ENCODE results near the gene ZFAND3. TPM values are rescaled to one million over a fixed set of nuclear protein-coding genes. Genes with fewer than 3 reads are reported as not detected.
"Not testable (repeated sequence)": the region's sequence is repeated elsewhere in the genome, so short reads cannot be mapped to it uniquely, and the experiment has no call there.

Gene ZFAND3
- total and polyA plus RNA-seq, 4 donors: 24.5 to 152 (median 81.6) TPM

DNA sequence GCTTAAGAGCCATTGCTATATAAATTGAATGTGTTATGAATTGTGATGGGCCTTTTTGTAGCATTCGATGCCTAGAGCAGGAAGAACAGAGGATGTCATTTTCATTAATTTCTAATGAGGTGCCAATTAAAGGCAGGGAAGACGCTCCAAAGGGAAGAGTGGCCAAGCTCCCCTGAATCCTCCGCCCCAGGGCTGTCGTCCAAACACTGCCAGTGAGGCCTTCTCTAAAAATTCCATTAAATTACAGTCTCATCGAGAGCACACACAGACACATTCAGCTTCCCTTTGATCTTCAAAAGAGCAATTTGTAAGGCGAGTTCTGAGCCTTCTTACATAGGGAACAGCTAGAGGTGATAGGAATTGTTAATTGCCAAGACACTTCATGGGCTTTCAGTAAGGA, 300.0 kb downstream of the ZFAND3 start:
- no peaks in the 10 kb centered on the region for H3K27me3 ChIP-seq (ENCODE audit: control insufficient read depth, insufficient read depth, low read length)
- peaks cover 6% of the 10 kb centered on the region for H3K36me3 ChIP-seq (ENCODE audit: control insufficient read depth, insufficient read depth, low read length)
- no peak overlapping the region for H3K4me3 ChIP-seq (ENCODE audit: low read depth, low read length)
- H3K4me1 ChIP-seq (ENCODE audit: control insufficient read depth, insufficient read depth, low read length): peaks cover 3% of the 10 kb centered on the region
- peak in 2 of 6 donors; percentile 28 to 70 for DNase-seq (ENCODE audit: low read depth in 4 of 6, low spot score in 6 of 6)
- H3K9me3 ChIP-seq (ENCODE audit: control insufficient read depth, insufficient read depth, low read length): no peaks in the 10 kb centered on the region
- WGBS (ENCODE audit: insufficient coverage): 20% methylated on average over 1 of the region's 6 CpGs
- no peak overlapping the region for H3K27ac ChIP-seq (ENCODE audit: low read depth, low read length)

- H3K36me3 ChIP-seq (ENCODE audit: control insufficient read depth, insufficient read depth, low read length); H3K9me3 ChIP-seq (ENCODE audit: control insufficient read depth, insufficient read depth, low read length); DNase-seq (ENCODE audit: low read depth in 4 of 6, low spot score in 6 of 6); H3K4me1 ChIP-seq (ENCODE audit: control insufficient read depth, insufficient read depth, low read length); H3K27me3 ChIP-seq (ENCODE audit: control insufficient read depth, insufficient read depth, low read length); H3K27ac ChIP-seq (ENCODE audit: low read depth, low read length); H3K4me3 ChIP-seq (ENCODE audit: low read depth, low read length): not testable (repeated sequence)
- 96% methylated on average over 35 of the region's 40 CpGs for WGBS (ENCODE audit: insufficient coverage)
Measured at GRCh38 chr6:38124224-38124926, 304.8 kb downstream of the ZFAND3 start.

GRCh38 chr6:38127284-38127683, 307.8 kb downstream of the ZFAND3 start:
- DNase-seq (ENCODE audit: low read depth in 4 of 6, low spot score in 6 of 6): no peak
- no CpG with 5 or more reads among the region's 4 CpGs for WGBS (ENCODE audit: insufficient coverage)
- Histone ChIP-seq H3K4me3 (ENCODE audit: low read depth, low read length) (no peak overlapping the region), H3K27ac (ENCODE audit: low read depth, low read length) (no peak overlapping the region), H3K36me3 (ENCODE audit: control insufficient read depth, insufficient read depth, low read length) (peaks cover 8% of the 10 kb centered on the region), H3K4me1 (ENCODE audit: control insufficient read depth, insufficient read depth, low read length) (no peaks in the 10 kb centered on the region), H3K9me3 (ENCODE audit: control insufficient read depth, insufficient read depth, low read length) (no peaks in the 10 kb centered on the region), H3K27me3 (ENCODE audit: control insufficient read depth, insufficient read depth, low read length) (no peaks in the 10 kb centered on the region)

DNA sequence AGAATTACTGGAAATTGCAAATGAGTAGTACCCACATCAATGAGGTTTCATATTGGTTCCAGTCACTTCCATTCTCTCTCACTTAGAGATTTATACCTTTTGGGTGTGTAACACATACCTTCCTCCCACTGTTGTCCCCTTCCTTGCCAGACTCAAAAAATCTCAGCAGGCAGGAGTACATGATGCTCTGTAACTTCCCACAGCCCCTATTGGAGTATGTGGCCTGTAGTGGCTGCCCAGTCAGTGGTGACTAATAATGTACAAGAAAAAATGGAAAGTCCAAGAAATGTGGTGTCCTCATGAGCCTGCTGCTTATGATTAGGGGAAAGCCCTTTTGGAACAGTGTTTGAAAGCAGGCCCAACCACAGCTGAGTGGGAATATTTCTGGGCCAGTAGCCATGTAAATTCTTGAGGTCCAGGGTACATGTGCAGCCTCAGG, 312.0 kb downstream of the ZFAND3 start:
- DNase-seq (ENCODE audit: low read depth in 4 of 6, low spot score in 6 of 6): no peak
- Histone ChIP-seq H3K36me3 (ENCODE audit: control insufficient read depth, insufficient read depth, low read length) (no peaks in the 10 kb centered on the region), H3K27me3 (ENCODE audit: control insufficient read depth, insufficient read depth, low read length) (no peaks in the 10 kb centered on the region), H3K27ac (ENCODE audit: low read depth, low read length) (no peak overlapping the region), H3K4me3 (ENCODE audit: low read depth, low read length) (no peak overlapping the region), H3K9me3 (ENCODE audit: control insufficient read depth, insufficient read depth, low read length) (no peaks in the 10 kb centered on the region), H3K4me1 (ENCODE audit: control insufficient read depth, insufficient read depth, low read length) (peaks cover 8% of the 10 kb centered on the region)

DNA sequence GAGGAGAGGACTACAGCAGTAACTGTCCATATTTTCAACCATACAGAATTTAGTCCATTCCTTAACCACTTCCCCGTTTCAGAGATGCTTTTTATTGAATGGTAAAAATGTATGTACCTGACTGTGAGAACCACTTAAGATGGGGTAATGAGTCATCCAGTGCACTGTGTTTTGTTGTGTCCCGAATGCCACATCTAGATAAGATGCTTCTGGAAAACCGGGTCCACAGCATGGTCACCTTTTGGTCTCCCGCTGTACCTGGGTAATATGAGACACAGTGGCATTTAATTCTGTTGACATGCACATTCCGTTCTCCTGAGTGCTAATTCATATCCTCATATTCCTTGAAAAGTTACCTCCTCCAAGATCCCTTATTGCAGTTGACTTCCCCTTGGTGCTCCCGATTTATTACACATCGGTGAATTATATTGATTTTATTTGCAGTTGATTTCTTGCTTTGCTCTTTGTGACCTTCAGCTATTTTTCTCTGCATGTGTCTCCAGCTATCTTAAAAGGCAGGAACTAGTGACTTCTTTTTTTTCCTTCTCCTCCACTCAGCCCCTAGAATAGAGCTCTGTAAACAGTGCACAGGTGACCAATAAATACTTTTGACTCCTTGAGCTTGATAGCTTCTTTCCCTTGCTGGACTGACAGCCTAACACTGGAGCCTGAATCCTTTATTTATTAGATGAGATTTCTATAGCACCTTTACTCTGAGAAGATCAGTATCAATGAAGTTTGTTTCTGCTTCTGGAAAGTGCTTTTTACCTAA, 314.6 kb downstream of the ZFAND3 start:
- Histone ChIP-seq H3K4me1 (ENCODE audit: control insufficient read depth, insufficient read depth, low read length) (peaks cover 16% of the 10 kb centered on the region), H3K9me3 (ENCODE audit: control insufficient read depth, insufficient read depth, low read length) (no peaks in the 10 kb centered on the region), H3K36me3 (ENCODE audit: control insufficient read depth, insufficient read depth, low read length) (no peaks in the 10 kb centered on the region), H3K27me3 (ENCODE audit: control insufficient read depth, insufficient read depth, low read length) (no peaks in the 10 kb centered on the region), H3K4me3 (ENCODE audit: low read depth, low read length) (no peak overlapping the region), H3K27ac (ENCODE audit: low read depth, low read length) (no peak overlapping the region)
- WGBS (ENCODE audit: insufficient coverage): 78% methylated on average over 3 of the region's 7 CpGs
- DNase-seq (ENCODE audit: low read depth in 4 of 6, low spot score in 6 of 6): peak in 1 of 6 donors; percentile 29

- peak in 5 of 6 donors; percentile 35 to 82 (median 50) for DNase-seq (ENCODE audit: low read depth in 4 of 6, low spot score in 6 of 6)
- 32% methylated on average over 2 of the region's 4 CpGs for WGBS (ENCODE audit: insufficient coverage)
- no peak overlapping the region for H3K27ac ChIP-seq (ENCODE audit: low read depth, low read length)
- H3K36me3 ChIP-seq (ENCODE audit: control insufficient read depth, insufficient read depth, low read length): no peaks in the 10 kb centered on the region
- H3K4me3 ChIP-seq (ENCODE audit: low read depth, low read length): no peak overlapping the region
- H3K27me3 ChIP-seq (ENCODE audit: control insufficient read depth, insufficient read depth, low read length): no peaks in the 10 kb centered on the region
- H3K4me1 ChIP-seq (ENCODE audit: control insufficient read depth, insufficient read depth, low read length): peaks cover 16% of the 10 kb centered on the region
- H3K9me3 ChIP-seq (ENCODE audit: control insufficient read depth, insufficient read depth, low read length): no peaks in the 10 kb centered on the region
Measured at GRCh38 chr6:38134704-38135088, 315.2 kb downstream of the ZFAND3 start.

GRCh38 chr6:38136547-38136946, 317.0 kb downstream of the ZFAND3 start:
- H3K4me3 ChIP-seq (ENCODE audit: low read depth, low read length): no peak overlapping the region
- no peaks in the 10 kb centered on the region for H3K36me3 ChIP-seq (ENCODE audit: control insufficient read depth, insufficient read depth, low read length)
- H3K27me3 ChIP-seq (ENCODE audit: control insufficient read depth, insufficient read depth, low read length): no peaks in the 10 kb centered on the region
- no peak for DNase-seq (ENCODE audit: low read depth in 4 of 6, low spot score in 6 of 6)
- H3K9me3 ChIP-seq (ENCODE audit: control insufficient read depth, insufficient read depth, low read length): peaks cover 2% of the 10 kb centered on the region
- WGBS (ENCODE audit: insufficient coverage): 56% methylated on average over 4 of the region's 4 CpGs
- H3K4me1 ChIP-seq (ENCODE audit: control insufficient read depth, insufficient read depth, low read length): peaks cover 20% of the 10 kb centered on the region
- H3K27ac ChIP-seq (ENCODE audit: low read depth, low read length): no peak overlapping the region

DNA sequence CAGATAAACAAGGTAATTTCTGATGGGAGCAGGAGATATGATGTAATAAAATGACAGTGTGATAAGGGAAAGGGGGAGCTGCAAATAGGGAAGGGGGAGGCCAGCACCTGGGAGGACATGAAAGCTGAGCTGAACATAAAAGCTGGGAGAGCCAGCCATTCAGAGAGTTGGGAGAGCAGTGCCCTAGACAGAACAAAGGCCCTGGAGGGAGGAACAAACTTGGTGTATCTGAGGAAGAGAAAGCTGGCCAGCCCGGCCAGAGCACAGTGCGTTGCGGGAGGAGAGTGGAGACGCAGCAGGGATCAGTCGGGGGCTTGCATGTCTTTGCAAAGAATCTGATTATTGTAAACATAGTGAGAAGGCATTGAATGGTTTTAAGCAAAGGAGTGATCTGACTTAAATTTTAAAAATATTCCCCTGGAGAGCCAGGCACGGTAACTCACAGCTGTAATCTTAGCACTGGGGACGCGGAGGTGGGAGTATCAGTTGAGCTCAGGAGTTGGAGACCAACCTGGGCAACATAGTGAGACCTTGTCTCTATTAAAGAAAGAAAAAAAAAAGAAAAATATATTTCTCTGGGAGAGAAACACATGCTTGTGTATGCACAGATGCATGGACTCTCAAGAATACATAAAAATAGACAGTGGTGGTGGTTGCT, 318.2 kb downstream of the ZFAND3 start:
- peak in 2 of 6 donors; percentile 17 to 37 for DNase-seq (ENCODE audit: low read depth in 4 of 6, low spot score in 6 of 6)
- Histone ChIP-seq H3K4me1 (ENCODE audit: control insufficient read depth, insufficient read depth, low read length) (peaks cover 26% of the 10 kb centered on the region), H3K27me3 (ENCODE audit: control insufficient read depth, insufficient read depth, low read length) (no peaks in the 10 kb centered on the region), H3K27ac (ENCODE audit: low read depth, low read length) (no peak overlapping the region), H3K4me3 (ENCODE audit: low read depth, low read length) (no peak overlapping the region), H3K9me3 (ENCODE audit: control insufficient read depth, insufficient read depth, low read length) (peaks cover 2% of the 10 kb centered on the region), H3K36me3 (ENCODE audit: control insufficient read depth, insufficient read depth, low read length) (no peaks in the 10 kb centered on the region)
- 38% methylated on average over 5 of the region's 8 CpGs for WGBS (ENCODE audit: insufficient coverage)

- Histone ChIP-seq H3K9me3 (ENCODE audit: control insufficient read depth, insufficient read depth, low read length) (peaks cover 2% of the 10 kb centered on the region), H3K4me1 (ENCODE audit: control insufficient read depth, insufficient read depth, low read length) (peaks cover 33% of the 10 kb centered on the region), H3K27me3 (ENCODE audit: control insufficient read depth, insufficient read depth, low read length) (no peaks in the 10 kb centered on the region), H3K27ac (ENCODE audit: low read depth, low read length) (no peak overlapping the region), H3K36me3 (ENCODE audit: control insufficient read depth, insufficient read depth, low read length) (no peaks in the 10 kb centered on the region), H3K4me3 (ENCODE audit: low read depth, low read length) (no peak overlapping the region)
- DNase-seq (ENCODE audit: low read depth in 4 of 6, low spot score in 6 of 6): no peak
- WGBS (ENCODE audit: insufficient coverage): 60% methylated on average over 4 of the region's 5 CpGs
Measured at GRCh38 chr6:38138374-38138773, 318.8 kb downstream of the ZFAND3 start.

Measured in spinal cord (tissue), 10 donors.